K562 (cell line): ENCODE results near the gene ACTN1. TPM values are rescaled to one million over a fixed set of nuclear protein-coding genes. Genes with fewer than 3 reads are reported as not detected.
A peak's percentile ranks its signal among the peaks of the same experiment; 100 is the strongest.

ENCODE experiments used
- ATAC-seq: fragments of 200-7000 bp; cut with Tn5 transposase; 3 replicates; pipeline ENCODE4 v1.9.1; 2020; ENCODE audit warnings: moderate library complexity
- BruUV-seq: library from RNA; stranded (reverse); fragments of 400-500 nt; replicated peaks from 2 replicates; lab custom pipeline; 2021; lab: Mats Ljungman, UMichigan
- CTCF ChIA-PET: fragments of 300-600 bp; formaldehyde crosslinking; extraction: SDS; loops from one replicate; lab custom pipeline; 2021; ENCODE audit warnings: low intra/inter-chr PET ratio; lab: Yijun Ruan, JAX
- POLR2A ChIA-PET: fragments of 300-600, 350-650 bp; sonication (Branson Sonifier 250); formaldehyde crosslinking; extraction: SDS; loops from one replicate; lab custom pipeline; 2021; ENCODE audit warnings: antibody characterized with exemption, inconsistent platforms; lab: Yijun Ruan, JAX
- DNase-seq, 4 experiments: peaks; one replicate each; pipeline versions ENCODE4 v3.0.0 to v3.0.0-alpha.2; 2011 to 2018; ENCODE audit warnings: low spot score in 3 of 4, mixed read lengths in 3 of 4; ENCODE audit errors: extremely low read depth in 1 of 4
- FAIRE-seq: peaks from 2 replicates; lab custom pipeline; 2011; peaks lifted over from hg19 to GRCh38; lab: Jason Lieb, UNC
- H2AFZ ChIP-seq: 2 replicates; pipeline ENCODE4 v1.6.0; 2011; ENCODE audit warnings: low read depth, low read length, control low read depth, inconsistent platforms
- H3K27ac ChIP-seq: fragments of 200-600 bp; 3 replicates; pipeline ENCODE4 v1.8.0; 2011; ENCODE audit warnings: low read depth, mild to moderate bottlenecking, control low read depth, inconsistent platforms, low read length, moderate library complexity, mixed read lengths; ENCODE audit errors: extremely low read depth
- H3K27me3 ChIP-seq, 2 experiments: fragments of 300-600 bp in 1 of 2; 2 replicates in 1 of 2; 3 replicates in 1 of 2; pipeline versions ENCODE4 v1.6.0 to v1.8.0; 2011; ENCODE audit warnings: inconsistent platforms in 2 of 2, low read length in 2 of 2, mild to moderate bottlenecking in 1 of 2, mixed read lengths in 1 of 2, moderate library complexity in 1 of 2; ENCODE audit not compliant: control insufficient read depth in 2 of 2, insufficient read depth in 2 of 2
- H3K36me3 ChIP-seq: fragments of 300-600 bp; 3 replicates; pipeline ENCODE4 v1.8.0; 2011; ENCODE audit warnings: mild to moderate bottlenecking, low read length, inconsistent platforms; ENCODE audit not compliant: control insufficient read depth, insufficient read depth
- H3K4me1 ChIP-seq, 2 experiments: fragments of 200-600 bp in 1 of 2; replicated peaks in 1 of 2; 2 replicates in 1 of 2; 3 replicates in 1 of 2; pipeline versions ENCODE4 v1.5.1 to v1.8.0; 2011; ENCODE audit warnings: inconsistent platforms in 2 of 2, low read length in 2 of 2, mild to moderate bottlenecking in 1 of 2, mixed read lengths in 1 of 2, moderate library complexity in 1 of 2; ENCODE audit not compliant: control insufficient read depth in 2 of 2, insufficient read depth in 2 of 2
- H3K4me2 ChIP-seq: 2 replicates; pipeline ENCODE4 v1.6.1; 2011; ENCODE audit warnings: low read length, control low read depth, inconsistent platforms, mixed read lengths; ENCODE audit not compliant: insufficient read depth
- H3K4me3 ChIP-seq: fragments of 200-600 bp; sonication (generic), shearing (Covaris generic); 2 replicates; pipeline ENCODE4 v1.5.1; 2016; ENCODE audit warnings: control low read depth, inconsistent platforms
- H3K79me2 ChIP-seq: fragments of 200-600 bp; 3 replicates; pipeline ENCODE4 v1.8.0; 2011; ENCODE audit warnings: low read length, inconsistent platforms; ENCODE audit not compliant: control insufficient read depth, insufficient read depth
- H3K9ac ChIP-seq, 2 experiments: 2 replicates each; pipeline versions ENCODE4 v1.6.0 to v1.6.1; 2011; ENCODE audit warnings: low read depth in 2 of 2, low read length in 2 of 2, control low read depth in 1 of 2, inconsistent platforms in 1 of 2, mild to moderate bottlenecking in 1 of 2, mixed read lengths in 1 of 2; ENCODE audit not compliant: insufficient read depth in 1 of 2
- H3K9me1 ChIP-seq: one replicate; pipeline ENCODE4 v1.6.0; 2011; ENCODE audit warnings: inconsistent platforms, mild to moderate bottlenecking, low read length, moderate library complexity; ENCODE audit not compliant: control insufficient read depth, insufficient read depth
- H3K9me3 ChIP-seq: replicated peaks from 2 replicates; pipeline ENCODE4 v1.5.1; 2011; ENCODE audit warnings: low read depth, low read length, inconsistent platforms; ENCODE audit not compliant: control insufficient read depth, insufficient read depth
- H4K20me1 ChIP-seq: replicated peaks from 2 replicates; pipeline ENCODE4 v1.6.1; 2011; ENCODE audit warnings: low read length, inconsistent platforms, mixed read lengths; ENCODE audit not compliant: control insufficient read depth, insufficient read depth
- BHLHE40 ChIP-seq: IDR thresholded peaks from 2 replicates; pipeline ENCODE4 v1.6.1; 2011; ENCODE audit warnings: low read length, improper control_type of control experiment
- CBX3 ChIP-seq, 2 experiments: IDR thresholded peaks; 1 replicate in 1 of 2; 2 replicates in 1 of 2; pipeline ENCODE4 v1.6.1; 2012; ENCODE audit warnings: inconsistent platforms in 2 of 2, low read length in 2 of 2, borderline replicate concordance in 1 of 2, control low read depth in 1 of 2
- CBX5 ChIP-seq: IDR thresholded peaks from 2 replicates; pipeline ENCODE4 v1.6.1; 2014; ENCODE audit warnings: low read depth, borderline replicate concordance
- FOS ChIP-seq: IDR thresholded peaks from 3 replicates; pipeline ENCODE4 v1.6.1; 2011; ENCODE audit not compliant: insufficient read length; ENCODE audit errors: extremely low read depth
- GATA2 ChIP-seq: sonication (generic); formaldehyde crosslinking; IDR thresholded peaks from 2 replicates; pipeline ENCODE4 v1.4.0; 2020; ENCODE audit warnings: mild to moderate bottlenecking, missing genetic modification reagents
- KLF10 ChIP-seq: fragments of 250-450 bp; sonication (Bioruptor Pico); IDR thresholded peaks from 2 replicates; pipeline ENCODE4 v1.6.1; 2021; ENCODE audit warnings: matching md5 sums
- LARP7 ChIP-seq: fragments of 450-650 bp; IDR thresholded peaks from 2 replicates; pipeline ENCODE4 v1.6.1; 2016
- NCOA6 ChIP-seq: fragments of 450-650 bp; IDR thresholded peaks from 2 replicates; pipeline ENCODE4 v1.6.1; 2017; ENCODE audit warnings: mild to moderate bottlenecking
- NCOR1 ChIP-seq: fragments of 450-650 bp; IDR thresholded peaks from 2 replicates; pipeline ENCODE4 v1.6.1; 2016; ENCODE audit warnings: mild to moderate bottlenecking, moderate library complexity
- NFE2 ChIP-seq: IDR thresholded peaks from 2 replicates; pipeline ENCODE4 v1.6.1; 2014; ENCODE audit warnings: antibody characterized with exemption, low read depth
- SNRNP70 ChIP-seq: fragments of 200-400 bp; formaldehyde crosslinking; optimal IDR thresholded peaks from 2 replicates; pipeline ENCODE3; 2017; ENCODE audit warnings: low read depth, low read length
- TEAD2 ChIP-seq: fragments of 450-650 bp; IDR thresholded peaks from 2 replicates; pipeline ENCODE4 v1.6.1; 2016; ENCODE audit warnings: missing genetic modification characterization, control low read depth, missing compliant biosample characterization
- TRIM28 ChIP-seq: fragments of 450-650 bp; IDR thresholded peaks from 2 replicates; pipeline ENCODE4 v1.6.1; 2017
- XRCC3 ChIP-seq: fragments of 450-650 bp; IDR thresholded peaks from 2 replicates; pipeline ENCODE4 v1.6.1; 2017; ENCODE audit warnings: mild to moderate bottlenecking, moderate library complexity
- ZNF197 ChIP-seq: fragments of 200-800 bp; sonication (Bioruptor generic); IDR thresholded peaks from 2 replicates; pipeline ENCODE4 v1.6.1; 2016; ENCODE audit warnings: low read depth, missing genetic modification characterization, missing compliant biosample characterization
- WGBS: fragments of 100-300 bp; shearing (Covaris generic); methylation state at CpG from one replicate; pipeline ENCODE4 v1.1.6; 2016; ENCODE audit warnings: low coverage, mixed read lengths; ENCODE audit not compliant: insufficient coverage; ENCODE audit errors: missing lambda C conversion rate; 5-methylcytosine and 5-hydroxymethylcytosine counted together
- in situ Hi-C: fragments of 300-500 bp; cut with MboI; formaldehyde crosslinking; loops from 4 replicates; pipeline ENCODE4 v1.15.0; 2018; ENCODE audit warnings: inconsistent platforms, mixed read lengths
- intact Hi-C: fragments of 100-400 bp; cut with micrococcal nuclease; formaldehyde crosslinking; loops from 2 replicates; pipeline ENCODE4 v1.14.2; 2022
- polyA plus RNA-seq, 8 experiments: library from polyadenylated mRNA; depleted of rRNA in 4 of 8; stranded (reverse) in 5 of 8; unstranded in 3 of 8; fragments of >200 nt; fragmentation: Nextera tagmentation in 2 of 8; fragmentation: Illumina TruSeq in 1 of 8; extraction: Ambion mirVana in 2 of 8; extraction: Trizol in 1 of 8; gene quantifications; 2 replicates each; pipeline versions ENCODE4 v1.2.1 to v1.2.3, GENCODE V29; 2011 to 2014; ENCODE audit warnings: inconsistent platforms in 1 of 8, missing spikeins in 1 of 8
- total RNA-seq, 7 experiments: library from RNA; depleted of rRNA in 6 of 7; stranded (reverse); fragments of >200 nt in 6 of 7; fragmentation: Illumina TruSeq in 2 of 7; extraction: Trizol in 2 of 7; gene quantifications; 2 replicates each; pipeline versions ENCODE4 v1.2.1 to v1.2.3, GENCODE V29; 2011 to 2021; ENCODE audit warnings: low replicate concordance in 1 of 7
- TF ChIP-seq, protein P1 (sequence below): IDR thresholded peaks from 2 replicates; pipeline ENCODE4 v1.6.1; 2011; ENCODE audit not compliant: insufficient read length; ENCODE audit errors: extremely low read depth
- TF ChIP-seq, protein P2 (sequence below): fragments of 450-650 bp; formaldehyde crosslinking; IDR thresholded peaks from 2 replicates; pipeline ENCODE4 v1.4.0; 2020; ENCODE audit warnings: mild to moderate bottlenecking

Gene ACTN1
- total and polyA plus RNA-seq, 9 of the 15 experiments (the other 6 are each of a cell fraction or from before 2014, with no cell fraction given), result 2.2 to 67.7 (median 34.5) TPM

DNA sequence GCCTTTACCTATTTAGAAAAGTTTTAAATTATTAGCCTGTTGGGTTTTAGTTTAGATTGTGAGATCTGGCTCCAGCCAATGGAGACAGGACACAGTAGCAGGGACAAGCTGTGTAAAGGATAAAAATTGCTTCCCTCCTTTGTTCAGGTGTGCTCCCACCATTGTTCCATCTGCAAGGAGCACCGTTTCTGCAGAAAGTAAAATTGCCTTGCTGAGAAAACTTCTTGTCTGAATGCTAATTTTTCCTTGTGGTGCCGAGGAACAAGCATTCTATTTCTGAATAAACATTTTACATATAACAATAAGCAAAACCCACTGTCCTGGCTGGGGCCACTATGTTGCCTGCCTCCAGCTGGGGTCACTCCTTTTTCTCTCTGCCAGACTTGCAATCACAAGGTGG lies 113.6 kb downstream of the ACTN1 start:
- Histone ChIP-seq H3K27ac (no peak overlapping the region), H3K36me3 (no peaks in the 10 kb centered on the region), H4K20me1 (no peaks in the 10 kb centered on the region), H3K9me3 (no peaks in the 10 kb centered on the region), H2AFZ (no peak overlapping the region), H3K27me3 (no peaks in the 10 kb centered on the region), H3K4me1 (no peaks in the 10 kb centered on the region; a peak in 1 of 5 replicates), H3K9ac (no peak overlapping the region), H3K4me3 (no peak overlapping the region), H3K9me1 (no peaks in the 10 kb centered on the region), H3K4me2 (no peak overlapping the region), H3K79me2 (no peaks in the 10 kb centered on the region)
- CTCF ChIA-PET, result no interaction called here
- FAIRE-seq, result no peak
- in situ Hi-C loops, result loop anchor here (25.0 kb wide), 1 partner anchor 597 kb away; no protein-coding TSS in a partner anchor
- no peak for ATAC-seq
- DNase-seq, result no peak
- BruUV-seq, result no TSS peak
- 22% methylated on average over 2 of the region's 2 CpGs for WGBS
- intact Hi-C loops, result loop anchor here (10.0 kb wide), 1 partner anchor 599 kb away; no protein-coding TSS in a partner anchor
- POLR2A ChIA-PET, result interaction anchor here (0.7 kb wide), 1 partner anchor 256 kb away, joined by 3 read pairs; no protein-coding TSS in a partner anchor
- TF ChIP-seq FOS (no peak), LARP7 (no peak), SNRNP70 (no peak), NFE2 (no peak), TEAD2 (tag) (no peak), BHLHE40 (no peak), TRIM28 (peak; percentile 87), CBX5 (peak; percentile 82; the same call in 1 of the 2 replicates), ZNF197 (CRISPR knock-in tag) (no peak), GATA2 (no peak), NCOA6 (no peak), XRCC3 (no peak), KLF10 (CRISPR knock-in tag) (no peak), NCOR1 (no peak), CBX3 (IDR thresholded peaks at IDR 0.05; ENCODE audit: borderline replicate concordance in 1 of 2, low read length in 2 of 2) (peak in 1 of 2 experiments; percentile 98; a peak in 2 of 3 replicates)
- TF ChIP-seq, protein P1, sequence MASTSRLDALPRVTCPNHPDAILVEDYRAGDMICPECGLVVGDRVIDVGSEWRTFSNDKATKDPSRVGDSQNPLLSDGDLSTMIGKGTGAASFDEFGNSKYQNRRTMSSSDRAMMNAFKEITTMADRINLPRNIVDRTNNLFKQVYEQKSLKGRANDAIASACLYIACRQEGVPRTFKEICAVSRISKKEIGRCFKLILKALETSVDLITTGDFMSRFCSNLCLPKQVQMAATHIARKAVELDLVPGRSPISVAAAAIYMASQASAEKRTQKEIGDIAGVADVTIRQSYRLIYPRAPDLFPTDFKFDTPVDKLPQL, result no peak
- TF ChIP-seq, protein P2, sequence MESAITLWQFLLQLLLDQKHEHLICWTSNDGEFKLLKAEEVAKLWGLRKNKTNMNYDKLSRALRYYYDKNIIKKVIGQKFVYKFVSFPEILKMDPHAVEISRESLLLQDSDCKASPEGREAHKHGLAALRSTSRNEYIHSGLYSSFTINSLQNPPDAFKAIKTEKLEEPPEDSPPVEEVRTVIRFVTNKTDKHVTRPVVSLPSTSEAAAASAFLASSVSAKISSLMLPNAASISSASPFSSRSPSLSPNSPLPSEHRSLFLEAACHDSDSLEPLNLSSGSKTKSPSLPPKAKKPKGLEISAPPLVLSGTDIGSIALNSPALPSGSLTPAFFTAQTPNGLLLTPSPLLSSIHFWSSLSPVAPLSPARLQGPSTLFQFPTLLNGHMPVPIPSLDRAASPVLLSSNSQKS (CRISPR knock-in tag), result no peak
